K562 (cell line): Measurements from ENCODE around the gene BTAF1. TPM values are rescaled to one million over a fixed set of nuclear protein-coding genes. Genes with fewer than 3 reads are reported as not detected.

Experiments used
- polyA plus RNA-seq, 8 experiments: library from polyadenylated mRNA; depleted of rRNA in 4 of 8; stranded (reverse) in 5 of 8; unstranded in 3 of 8; fragments of >200 nt; fragmentation: Nextera tagmentation in 2 of 8; fragmentation: Illumina TruSeq in 1 of 8; extraction: Ambion mirVana in 2 of 8; extraction: Trizol in 1 of 8; gene quantifications; 2 replicates each; pipeline versions ENCODE4 v1.2.1 to v1.2.3, GENCODE V29; 2011 to 2014; ENCODE audit warnings: inconsistent platforms in 1 of 8, missing spikeins in 1 of 8
- small RNA-seq: library from RNA; depleted of rRNA; stranded (forward); fragments of <200 nt; gene quantifications from one replicate; pipeline ENCODE3, GENCODE V24; 2014
- total RNA-seq, 7 experiments: library from RNA; depleted of rRNA in 6 of 7; stranded (reverse); fragments of >200 nt in 6 of 7; fragmentation: Illumina TruSeq in 2 of 7; extraction: Trizol in 2 of 7; gene quantifications; 2 replicates each; pipeline versions ENCODE4 v1.2.1 to v1.2.3, GENCODE V29; 2011 to 2021; ENCODE audit warnings: low replicate concordance in 1 of 7

Gene BTAF1
- total and polyA plus RNA-seq, 9 of the 15 experiments (the other 6 are each of a cell fraction or from before 2014, with no cell fraction given), result 6.6 to 70.7 (median 30.5) TPM

Small RNAs within 50 kb of the gene (small RNA-seq; reads per million reads assigned to genes)
- gene AL359198.2, result not detected
- not detected for gene RF00402

Other genes starting within 250 kb of the BTAF1 start
- 8.6 and 10.8 TPM in 2 replicates for gene TNKS2, start 125.3 kb upstream of the BTAF1 start, total RNA-seq (2014; rRNA removed)
- gene TNKS2, start 125.3 kb upstream of the BTAF1 start, total RNA-seq (2014; rRNA removed; fragmentation: Illumina TruSeq; extraction: Trizol), result 7.0 and 8.4 TPM in 2 replicates
- 5.1 and 5.8 TPM in 2 replicates for gene TNKS2, start 125.3 kb upstream of the BTAF1 start, total RNA-seq (2015; rRNA removed; fragmentation: Illumina TruSeq; extraction: Trizol)
- gene TNKS2, start 125.3 kb upstream of the BTAF1 start, total RNA-seq (2021), result 13.5 and 15.2 TPM in 2 replicates
- 15.2 and 19.8 TPM in 2 replicates for gene TNKS2, start 125.3 kb upstream of the BTAF1 start, polyA plus RNA-seq (2011; rRNA removed)
- 12.9 and 14.1 TPM in 2 replicates for gene TNKS2, start 125.3 kb upstream of the BTAF1 start, polyA plus RNA-seq (2014; fragmentation: Illumina TruSeq; extraction: Trizol)
- gene TNKS2, start 125.3 kb upstream of the BTAF1 start, polyA plus RNA-seq (2014; fragmentation: Nextera tagmentation; extraction: Ambion mirVana), result 1 to 10 TPM; 3.5 to 6.0 TPM
- gene TNKS2, start 125.3 kb upstream of the BTAF1 start, polyA plus RNA-seq (2014; rRNA removed), result 9.2 TPM in 2 replicates
- 1.6 and 2.5 TPM in 2 replicates for gene FGFBP3, start 14.3 kb upstream of the BTAF1 start, total RNA-seq (2014; rRNA removed)
- 1.3 and 1.7 TPM in 2 replicates for gene FGFBP3, start 14.3 kb upstream of the BTAF1 start, total RNA-seq (2014; rRNA removed; fragmentation: Illumina TruSeq; extraction: Trizol)
- 1.4 and 1.5 TPM in 2 replicates for gene FGFBP3, start 14.3 kb upstream of the BTAF1 start, total RNA-seq (2015; rRNA removed; fragmentation: Illumina TruSeq; extraction: Trizol)
- gene FGFBP3, start 14.3 kb upstream of the BTAF1 start, total RNA-seq (2021), result 3.0 TPM in 2 replicates
- gene FGFBP3, start 14.3 kb upstream of the BTAF1 start, polyA plus RNA-seq (2011; rRNA removed), result 0.84 and 0.91 TPM in 2 replicates
- 1.8 and 2.0 TPM in 2 replicates for gene FGFBP3, start 14.3 kb upstream of the BTAF1 start, polyA plus RNA-seq (2014; fragmentation: Illumina TruSeq; extraction: Trizol)
- gene FGFBP3, start 14.3 kb upstream of the BTAF1 start, polyA plus RNA-seq (2014; fragmentation: Nextera tagmentation; extraction: Ambion mirVana), result under 1 TPM; 0.58 to 0.78 TPM
- 2.2 and 2.4 TPM in 2 replicates for gene FGFBP3, start 14.3 kb upstream of the BTAF1 start, polyA plus RNA-seq (2014; rRNA removed)